ENCODE measurements around the gene MYH6.

Gene MYH6

GRCh38 chr14:23415821-23416778 lies 8.0 kb upstream of the MYH6 start:
- no peak for TF ChIP-seq CTCF (IDR thresholded peaks at IDR 0.05; ENCODE audit: extremely low read depth, missing control alignments)
- DNase-seq (ENCODE audit: low spot score): no peak

- DNase-seq (ENCODE audit: low spot score): no peak
- no peak for TF ChIP-seq CTCF (IDR thresholded peaks at IDR 0.05; ENCODE audit: extremely low read depth, missing control alignments)
Observed at GRCh38 chr14:23414906-23415820, 7.1 kb upstream of the MYH6 start.

- no peak for TF ChIP-seq CTCF (IDR thresholded peaks at IDR 0.05; ENCODE audit: extremely low read depth, missing control alignments)
- DNase-seq (ENCODE audit: low spot score): no peak
Observed at GRCh38 chr14:23414254-23414653, 6.2 kb upstream of the MYH6 start.

- DNase-seq (ENCODE audit: low spot score): no peak
- TF ChIP-seq CTCF (IDR thresholded peaks at IDR 0.05; ENCODE audit: extremely low read depth, missing control alignments): no peak
Observed at GRCh38 chr14:23413681-23414080, 5.6 kb upstream of the MYH6 start.

- no peak for TF ChIP-seq CTCF (IDR thresholded peaks at IDR 0.05; ENCODE audit: extremely low read depth, missing control alignments)
Observed at GRCh38 chr14:23411563-23412525, 3.8 kb upstream of the MYH6 start.

GRCh38 chr14:23409966-23410635 lies 2.0 kb upstream of the MYH6 start:
- no peak for TF ChIP-seq CTCF (IDR thresholded peaks at IDR 0.05; ENCODE audit: extremely low read depth, missing control alignments)
- DNase-seq (ENCODE audit: low spot score): no peak

More at GRCh38 chr14:23411563-23412525, 3.8 kb upstream of the MYH6 start:
- DNase-seq (ENCODE audit: low spot score): no peak
